Endometrium (tissue), 2 donors: Measurements from ENCODE around the gene DNAL1.
"Not testable (repeated sequence)": the region's sequence is repeated elsewhere in the genome, so short reads cannot be mapped to it uniquely, and the experiment has no call there.

Source experiments
- FAIRE-seq: peaks from 2 replicates; lab custom pipeline; 2012; peaks lifted over from hg19 to GRCh38; lab: Jason Lieb, UNC
- donor health status: control.
- donor health status: control.

The DNAL1 gene

GRCh38 chr14:73708076-73708475, 63.3 kb downstream of the DNAL1 start:
- FAIRE-seq: not testable (repeated sequence)

GRCh38 chr14:73709904-73710469, 65.2 kb downstream of the DNAL1 start:
- no peak for FAIRE-seq

GRCh38 chr14:73710737-73711136, 66.0 kb downstream of the DNAL1 start:
- no peak for FAIRE-seq

- FAIRE-seq: no peak
Observed at GRCh38 chr14:73712071-73712506, 67.3 kb downstream of the DNAL1 start.

- FAIRE-seq: no peak
Observed at GRCh38 chr14:73712540-73713180, 67.9 kb downstream of the DNAL1 start.

GRCh38 chr14:73713206-73713802, 68.5 kb downstream of the DNAL1 start:
- FAIRE-seq: no peak

- FAIRE-seq: no peak
Observed at GRCh38 chr14:73713803-73714655, 69.2 kb downstream of the DNAL1 start, which contains the start of gene PNMA1. Gene PNMA1, minus strand, starts transcription at chr14:73714384. Its CDS starts 745 bp downstream, at chr14:73713639.

- FAIRE-seq: peak; percentile 43
Observed at GRCh38 chr14:73714656-73715081, 69.9 kb downstream of the DNAL1 start.

GRCh38 chr14:73715707-73716106, 70.9 kb downstream of the DNAL1 start:
- no peak for FAIRE-seq

- FAIRE-seq: no peak
Observed at GRCh38 chr14:73717266-73717665, 72.5 kb downstream of the DNAL1 start.

- FAIRE-seq: no peak
Observed at GRCh38 chr14:73717711-73718417, 73.1 kb downstream of the DNAL1 start.

GRCh38 chr14:73718418-73719251, 73.8 kb downstream of the DNAL1 start:
- no peak for FAIRE-seq

GRCh38 chr14:73719361-73719760, 74.6 kb downstream of the DNAL1 start:
- no peak for FAIRE-seq

GRCh38 chr14:73719791-73720190, 75.0 kb downstream of the DNAL1 start:
- FAIRE-seq: no peak

GRCh38 chr14:73720636-73721035, 75.8 kb downstream of the DNAL1 start:
- no peak for FAIRE-seq

GRCh38 chr14:73721101-73721821, 76.5 kb downstream of the DNAL1 start:
- no peak for FAIRE-seq

- no peak for FAIRE-seq
Observed at GRCh38 chr14:73722581-73722980, 77.8 kb downstream of the DNAL1 start.

- no peak for FAIRE-seq
Observed at GRCh38 chr14:73723406-73723796, 78.6 kb downstream of the DNAL1 start.

GRCh38 chr14:73723797-73724661, 79.2 kb downstream of the DNAL1 start:
- peak; percentile 66 for FAIRE-seq
